Uterus (tissue), 2 donors: ENCODE measurements around the gene CCT8L2.
"Not testable (repeated sequence)": the region's sequence is repeated elsewhere in the genome, so short reads cannot be mapped to it uniquely, and the experiment has no call there.

Source experiments
- POLR2A ChIP-seq, 2 donors: fragments of 450-650 bp; IDR thresholded peaks; one replicate each; pipeline ENCODE4 v1.6.1; 2016; ENCODE audit warnings: antibody characterized with exemption in 2 of 2, mild to moderate bottlenecking in 1 of 2, moderate library complexity in 1 of 2
- TF ChIP-seq, protein P1 (sequence below), 4 experiments: fragments of 200-600 bp in 2 of 4; fragments of 450-650 bp in 2 of 4; sonication (generic) in 2 of 4; IDR thresholded peaks; one replicate each; pipeline ENCODE4 v1.5.1; 2016 to 2019; ENCODE audit warnings: antibody characterized with exemption in 4 of 4, mild to moderate bottlenecking in 2 of 4, moderate library complexity in 1 of 4

DNA sequence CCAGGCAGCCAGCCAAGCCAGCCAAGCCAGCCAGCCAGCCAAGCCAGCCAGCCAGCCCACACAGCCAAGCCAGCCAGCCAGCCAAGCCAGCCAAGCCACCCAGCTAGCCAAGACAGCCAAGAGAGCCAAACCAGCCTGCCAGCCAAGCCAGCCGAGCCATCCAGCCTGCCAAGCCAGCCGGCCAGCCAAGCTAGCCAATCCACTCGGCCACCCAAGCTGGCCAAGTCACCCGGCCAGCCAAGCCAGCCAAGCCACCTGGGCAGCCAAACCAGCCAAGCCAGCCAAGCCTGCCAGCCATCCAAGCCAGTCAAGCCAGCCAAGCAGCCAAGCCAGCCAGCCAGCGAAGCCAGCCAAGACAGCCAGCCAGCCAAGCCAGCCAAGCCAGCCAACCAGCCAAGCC is 32.0 kb downstream of the CCT8L2 start:
- TF ChIP-seq, protein P1, sequence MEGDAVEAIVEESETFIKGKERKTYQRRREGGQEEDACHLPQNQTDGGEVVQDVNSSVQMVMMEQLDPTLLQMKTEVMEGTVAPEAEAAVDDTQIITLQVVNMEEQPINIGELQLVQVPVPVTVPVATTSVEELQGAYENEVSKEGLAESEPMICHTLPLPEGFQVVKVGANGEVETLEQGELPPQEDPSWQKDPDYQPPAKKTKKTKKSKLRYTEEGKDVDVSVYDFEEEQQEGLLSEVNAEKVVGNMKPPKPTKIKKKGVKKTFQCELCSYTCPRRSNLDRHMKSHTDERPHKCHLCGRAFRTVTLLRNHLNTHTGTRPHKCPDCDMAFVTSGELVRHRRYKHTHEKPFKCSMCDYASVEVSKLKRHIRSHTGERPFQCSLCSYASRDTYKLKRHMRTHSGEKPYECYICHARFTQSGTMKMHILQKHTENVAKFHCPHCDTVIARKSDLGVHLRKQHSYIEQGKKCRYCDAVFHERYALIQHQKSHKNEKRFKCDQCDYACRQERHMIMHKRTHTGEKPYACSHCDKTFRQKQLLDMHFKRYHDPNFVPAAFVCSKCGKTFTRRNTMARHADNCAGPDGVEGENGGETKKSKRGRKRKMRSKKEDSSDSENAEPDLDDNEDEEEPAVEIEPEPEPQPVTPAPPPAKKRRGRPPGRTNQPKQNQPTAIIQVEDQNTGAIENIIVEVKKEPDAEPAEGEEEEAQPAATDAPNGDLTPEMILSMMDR (IDR thresholded peaks at IDR 0.05) = not testable (repeated sequence)
- not testable (repeated sequence) for TF ChIP-seq POLR2A (IDR thresholded peaks at IDR 0.05)
